HS-5 (cell line): ENCODE results near the gene GRHPR.
"Not testable (repeated sequence)": the region's sequence is repeated elsewhere in the genome, so short reads cannot be mapped to it uniquely, and the experiment has no call there.

ENCODE experiments used
- DNase-seq: peaks from one replicate; pipeline ENCODE4 v3.0.0-alpha.2; 2012; ENCODE audit warnings: low read depth

The GRHPR gene

GRCh38 chr9:37422289-37423104 lies at the start of gene GRHPR:
TSS of gene GRHPR (plus strand) at chr9:37422696. CDS start at chr9:37422751, 55 bp downstream.
- DNase-seq = peak; percentile 36

GRCh38 chr9:37372839-37373238 lies 49.7 kb upstream of the GRHPR start:
- DNase-seq = no peak

GRCh38 chr9:37373621-37374020 lies 48.9 kb upstream of the GRHPR start:
- DNase-seq = no peak

- no peak for DNase-seq
Measured at GRCh38 chr9:37374892-37375291, 47.6 kb upstream of the GRHPR start.

- DNase-seq = no peak
Measured at GRCh38 chr9:37377688-37378612, 44.5 kb upstream of the GRHPR start.

- no peak for DNase-seq
Measured at GRCh38 chr9:37378613-37379004, 43.9 kb upstream of the GRHPR start.

GRCh38 chr9:37379835-37380234 lies 42.7 kb upstream of the GRHPR start:
- DNase-seq = no peak

GRCh38 chr9:37380570-37380969 lies 41.9 kb upstream of the GRHPR start:
- no peak for DNase-seq

GRCh38 chr9:37381094-37381741 lies 41.3 kb upstream of the GRHPR start:
- DNase-seq = no peak

GRCh38 chr9:37382161-37382981 lies 40.1 kb upstream of the GRHPR start:
- no peak for DNase-seq

- DNase-seq = no peak
Measured at GRCh38 chr9:37382982-37383357, 39.5 kb upstream of the GRHPR start.

GRCh38 chr9:37383393-37383792 lies 39.1 kb upstream of the GRHPR start:
- no peak for DNase-seq

- no peak for DNase-seq
Measured at GRCh38 chr9:37383876-37384746, 38.4 kb upstream of the GRHPR start.

GRCh38 chr9:37385286-37385685 lies 37.2 kb upstream of the GRHPR start:
- no peak for DNase-seq

- no peak for DNase-seq
Measured at GRCh38 chr9:37386988-37387387, 35.5 kb upstream of the GRHPR start.

- DNase-seq = no peak
Measured at GRCh38 chr9:37390759-37391158, 31.7 kb upstream of the GRHPR start.

GRCh38 chr9:37392272-37392671 lies 30.2 kb upstream of the GRHPR start:
- no peak for DNase-seq

- no peak for DNase-seq
Measured at GRCh38 chr9:37395229-37395628, 27.3 kb upstream of the GRHPR start.

- DNase-seq = no peak
Measured at GRCh38 chr9:37395663-37396062, 26.8 kb upstream of the GRHPR start.

GRCh38 chr9:37397948-37398347 lies 24.5 kb upstream of the GRHPR start:
- not testable (repeated sequence) for DNase-seq
